HG02884 (cell line): ENCODE measurements around the gene VSNL1.

Source experiments
- ATAC-seq: cut with Tn5 transposase; IDR thresholded peaks from one replicate; pipeline ENCODE4 v1.9.1; 2021; ENCODE audit warnings: mild to moderate bottlenecking, moderate library complexity; ENCODE audit not compliant: unreplicated experiment

The VSNL1 gene

GRCh38 chr2:17643031-17643615 is 102.6 kb downstream of the VSNL1 start:
- ATAC-seq, result no peak

GRCh38 chr2:17644997-17645720 is 104.7 kb downstream of the VSNL1 start:
- ATAC-seq, result no peak

GRCh38 chr2:17646081-17646554 is 105.6 kb downstream of the VSNL1 start:
- peak; percentile 89 for ATAC-seq

- ATAC-seq, result no peak
These were observed 106.6 kb downstream of the VSNL1 start for GRCh38 chr2:17646838-17647701.

- ATAC-seq, result no peak
These were observed 108.1 kb downstream of the VSNL1 start for GRCh38 chr2:17648581-17648980.

- no peak for ATAC-seq
These were observed 108.5 kb downstream of the VSNL1 start for GRCh38 chr2:17649026-17649425.

- ATAC-seq, result no peak
These were observed 112.3 kb downstream of the VSNL1 start for GRCh38 chr2:17652681-17653394.

- ATAC-seq, result no peak
These were observed 117.3 kb downstream of the VSNL1 start for GRCh38 chr2:17657759-17658158.

- ATAC-seq, result peak; percentile 48
These were observed 117.9 kb downstream of the VSNL1 start for GRCh38 chr2:17658251-17658843.

GRCh38 chr2:17660219-17660618 is 119.7 kb downstream of the VSNL1 start:
- ATAC-seq, result no peak

- ATAC-seq, result no peak
These were observed 121.0 kb downstream of the VSNL1 start for GRCh38 chr2:17661460-17661859.

- ATAC-seq, result no peak
These were observed 122.2 kb downstream of the VSNL1 start for GRCh38 chr2:17662723-17663122.

- ATAC-seq, result no peak
These were observed 124.0 kb downstream of the VSNL1 start for GRCh38 chr2:17664534-17664933.

GRCh38 chr2:17667898-17668297 is 127.4 kb downstream of the VSNL1 start:
- no peak for ATAC-seq

GRCh38 chr2:17672583-17673317 is 132.3 kb downstream of the VSNL1 start:
- ATAC-seq, result no peak

- no peak for ATAC-seq
These were observed 134.3 kb downstream of the VSNL1 start for GRCh38 chr2:17674817-17675216.

- ATAC-seq, result no peak
These were observed 139.6 kb downstream of the VSNL1 start for GRCh38 chr2:17680119-17680518.

- no peak for ATAC-seq
These were observed 141.8 kb downstream of the VSNL1 start for GRCh38 chr2:17682098-17682857.

- no peak for ATAC-seq
These were observed 143.5 kb downstream of the VSNL1 start for GRCh38 chr2:17683981-17684380.
